Measurements from ENCODE around the gene LRP10.

DNA sequence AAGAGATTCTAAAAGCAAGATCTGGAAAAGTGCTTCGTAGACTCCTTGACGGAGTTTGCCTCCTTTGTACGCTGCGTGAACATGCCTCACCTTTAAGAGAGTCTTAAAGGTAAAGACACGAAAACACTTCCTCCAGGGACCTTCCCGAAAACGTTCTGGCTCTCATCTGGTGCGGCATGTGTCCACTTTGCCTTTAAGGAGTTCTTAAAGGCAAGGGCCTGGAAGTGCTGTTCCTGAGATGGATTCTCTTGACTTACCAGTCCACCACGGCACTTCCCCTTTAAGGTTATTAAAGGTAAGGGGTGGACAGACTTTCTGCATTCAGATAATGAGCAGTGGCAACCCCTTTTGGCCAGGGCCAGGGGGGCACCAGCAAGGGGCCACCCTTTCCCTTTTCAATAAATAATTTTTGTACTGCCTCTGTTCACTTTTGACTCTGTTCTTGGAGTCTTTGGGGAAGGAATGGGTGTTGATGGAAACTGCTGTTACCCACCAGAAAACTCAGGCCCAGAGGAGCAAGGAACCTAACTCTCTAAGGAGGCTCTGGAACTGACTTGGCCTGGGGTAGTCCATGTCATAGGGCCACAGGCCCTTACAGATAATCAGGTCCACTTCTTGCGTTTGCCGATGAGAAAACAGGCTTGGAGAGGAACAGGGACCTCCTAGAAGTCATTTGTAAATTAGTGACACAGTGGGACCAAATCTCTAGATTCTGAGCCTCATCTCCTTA is 15.9 kb downstream of the LRP10 start:
- TF ChIP-seq EZH2 (IDR thresholded peaks at IDR 0.05; ENCODE audit: insufficient read depth, poor library complexity, severe bottlenecking) (no peak), EZH2phosphoT487 (IDR thresholded peaks at IDR 0.05; ENCODE audit: insufficient read depth, low read depth) (no peak)
